ENCODE measurements around the gene C1QL4. TPM values are rescaled to one million over a fixed set of nuclear protein-coding genes. Genes with fewer than 3 reads are reported as not detected.

Gene C1QL4
- total and polyA plus RNA-seq, 9 of the 15 experiments (the other 6 are each of a cell fraction or from before 2014, with no cell fraction given), result 0.08 to 2.1 (median 0.31) TPM

DNA sequence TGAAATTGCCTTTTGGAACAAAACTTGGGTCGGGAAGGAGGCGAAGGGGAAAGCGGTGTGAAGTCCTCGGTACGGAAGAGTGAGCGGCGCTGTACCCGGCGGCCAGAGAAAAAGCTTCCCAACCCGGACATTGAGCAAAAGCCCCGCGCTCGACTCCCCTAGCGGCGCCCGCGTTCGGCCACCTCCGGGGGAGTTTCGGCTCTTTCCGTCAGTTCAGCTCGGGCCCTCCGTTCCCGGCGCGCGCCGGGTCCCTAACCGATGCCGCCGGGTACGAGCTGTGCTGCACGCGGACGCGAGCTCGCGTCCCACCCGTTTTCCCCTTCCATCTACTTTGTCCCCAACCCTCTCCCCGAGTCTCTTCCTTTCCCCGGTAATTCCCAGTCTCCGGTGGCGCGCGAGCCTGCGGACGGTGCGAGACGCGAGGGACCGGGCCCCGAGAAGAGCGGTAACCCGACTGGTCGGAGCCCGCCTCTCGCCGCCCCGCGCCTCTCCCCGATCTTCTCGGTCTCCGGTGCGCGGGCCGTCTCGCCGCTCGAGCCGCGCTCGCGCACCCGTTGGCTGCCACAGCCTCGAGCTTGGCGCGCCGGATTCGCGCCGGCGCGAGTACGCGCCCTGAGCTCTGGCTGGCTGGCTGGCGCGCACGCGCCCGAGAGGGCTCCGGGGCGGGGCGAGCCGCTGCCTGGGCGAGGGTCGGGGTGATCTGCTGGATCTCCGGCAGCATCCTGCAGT lies 29.8 kb upstream of the C1QL4 start (continued):
- TF ChIP-seq, protein P1, sequence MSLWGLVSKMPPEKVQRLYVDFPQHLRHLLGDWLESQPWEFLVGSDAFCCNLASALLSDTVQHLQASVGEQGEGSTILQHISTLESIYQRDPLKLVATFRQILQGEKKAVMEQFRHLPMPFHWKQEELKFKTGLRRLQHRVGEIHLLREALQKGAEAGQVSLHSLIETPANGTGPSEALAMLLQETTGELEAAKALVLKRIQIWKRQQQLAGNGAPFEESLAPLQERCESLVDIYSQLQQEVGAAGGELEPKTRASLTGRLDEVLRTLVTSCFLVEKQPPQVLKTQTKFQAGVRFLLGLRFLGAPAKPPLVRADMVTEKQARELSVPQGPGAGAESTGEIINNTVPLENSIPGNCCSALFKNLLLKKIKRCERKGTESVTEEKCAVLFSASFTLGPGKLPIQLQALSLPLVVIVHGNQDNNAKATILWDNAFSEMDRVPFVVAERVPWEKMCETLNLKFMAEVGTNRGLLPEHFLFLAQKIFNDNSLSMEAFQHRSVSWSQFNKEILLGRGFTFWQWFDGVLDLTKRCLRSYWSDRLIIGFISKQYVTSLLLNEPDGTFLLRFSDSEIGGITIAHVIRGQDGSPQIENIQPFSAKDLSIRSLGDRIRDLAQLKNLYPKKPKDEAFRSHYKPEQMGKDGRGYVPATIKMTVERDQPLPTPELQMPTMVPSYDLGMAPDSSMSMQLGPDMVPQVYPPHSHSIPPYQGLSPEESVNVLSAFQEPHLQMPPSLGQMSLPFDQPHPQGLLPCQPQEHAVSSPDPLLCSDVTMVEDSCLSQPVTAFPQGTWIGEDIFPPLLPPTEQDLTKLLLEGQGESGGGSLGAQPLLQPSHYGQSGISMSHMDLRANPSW (CRISPR knock-in tag; IDR thresholded peaks at IDR 0.05), result peak; percentile 43; the same call in 1 of the 2 replicates
- TF ChIP-seq ASH1L (IDR thresholded peaks at IDR 0.05; ENCODE audit: borderline replicate concordance, low read depth, partially characterized antibody), result peak; percentile 31
- TF ChIP-seq PCBP2 (IDR thresholded peaks at IDR 0.05; ENCODE audit: low read depth, low read length, poor library complexity, severe bottlenecking), result no peak
- TF ChIP-seq GABPA (tag; conservative IDR thresholded peaks at IDR 0.05; ENCODE audit: low read depth), result peak; percentile 54
- no peak for TF ChIP-seq HMBOX1 (IDR thresholded peaks at IDR 0.05)
- TF ChIP-seq KLF16 (IDR thresholded peaks at IDR 0.05), result no peak
- TF ChIP-seq POU5F1 (IDR thresholded peaks at IDR 0.05; ENCODE audit: borderline replicate concordance, low read depth, low read length, partially characterized antibody), result no peak
- 0 out of 2 replicates have a peak, but pooled peaks have one; percentile 14 for TF ChIP-seq NCOR1 (IDR thresholded peaks at IDR 0.05)
- no peak for TF ChIP-seq ILK (tag; IDR thresholded peaks at IDR 0.05; ENCODE audit: borderline replicate concordance, low read depth)
- no peak for TF ChIP-seq BRF1 (IDR thresholded peaks at IDR 0.05; ENCODE audit: borderline replicate concordance, extremely low read depth, insufficient read length)
- TF ChIP-seq FOXA3 (CRISPR knock-in tag; conservative IDR thresholded peaks at IDR 0.05 in 1 of 2, IDR thresholded peaks at IDR 0.05 in 1 of 2), result no peak
- peak; percentile 53 for TF ChIP-seq HNRNPLL (IDR thresholded peaks at IDR 0.05; ENCODE audit: low read depth, low read length, poor library complexity, severe bottlenecking)
- TF ChIP-seq, protein P2, sequence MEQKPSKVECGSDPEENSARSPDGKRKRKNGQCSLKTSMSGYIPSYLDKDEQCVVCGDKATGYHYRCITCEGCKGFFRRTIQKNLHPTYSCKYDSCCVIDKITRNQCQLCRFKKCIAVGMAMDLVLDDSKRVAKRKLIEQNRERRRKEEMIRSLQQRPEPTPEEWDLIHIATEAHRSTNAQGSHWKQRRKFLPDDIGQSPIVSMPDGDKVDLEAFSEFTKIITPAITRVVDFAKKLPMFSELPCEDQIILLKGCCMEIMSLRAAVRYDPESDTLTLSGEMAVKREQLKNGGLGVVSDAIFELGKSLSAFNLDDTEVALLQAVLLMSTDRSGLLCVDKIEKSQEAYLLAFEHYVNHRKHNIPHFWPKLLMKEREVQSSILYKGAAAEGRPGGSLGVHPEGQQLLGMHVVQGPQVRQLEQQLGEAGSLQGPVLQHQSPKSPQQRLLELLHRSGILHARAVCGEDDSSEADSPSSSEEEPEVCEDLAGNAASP (IDR thresholded peaks at IDR 0.05), result no peak
- TF ChIP-seq TRIM25 (IDR thresholded peaks at IDR 0.05; ENCODE audit: borderline replicate concordance), result no peak
- no peak for TF ChIP-seq ZNF184 (CRISPR knock-in tag; IDR thresholded peaks at IDR 0.05)
- TF ChIP-seq ZNF699 (CRISPR knock-in tag; IDR thresholded peaks at IDR 0.05; ENCODE audit: insufficient replicate concordance), result no peak
- TF ChIP-seq NEUROD1 (IDR thresholded peaks at IDR 0.05; ENCODE audit: borderline replicate concordance, low read depth, low read length, partially characterized antibody), result no peak
- no peak for TF ChIP-seq ZZZ3 (IDR thresholded peaks at IDR 0.05)
- no peak for TF ChIP-seq SNRNP70 (optimal IDR thresholded peaks at IDR 0.05; ENCODE audit: low read depth, low read length)
- no peak for TF ChIP-seq FOSL1 (tag; conservative IDR thresholded peaks at IDR 0.05)

All from K562 (cell line).